HepG2 (cell line): ENCODE data around the gene CSPG5. TPM values are rescaled to one million over a fixed set of nuclear protein-coding genes. Genes with fewer than 3 reads are reported as not detected.
A peak's percentile ranks its signal among the peaks of the same experiment; 100 is the strongest.

ENCODE experiments used
- CREB1 ChIP-seq, 2 experiments: fragments of 450-650 bp in 1 of 2; IDR thresholded peaks; 2 replicates each; pipeline ENCODE4 v1.6.1; 2016 to 2017; ENCODE audit warnings: control low read depth in 1 of 2, mild to moderate bottlenecking in 1 of 2, missing compliant biosample characterization in 1 of 2, missing genetic modification characterization in 1 of 2
- EP300 ChIP-seq, 3 experiments: sonication (generic) in 1 of 3; formaldehyde crosslinking in 1 of 3; IDR thresholded peaks; 2 replicates each; pipeline versions ENCODE4 v1.5.1 to v1.6.1; 2011 to 2020; ENCODE audit warnings: low read depth in 2 of 3, low read length in 2 of 3, borderline replicate concordance in 1 of 3, improper control_type of control experiment in 1 of 3, mild to moderate bottlenecking in 1 of 3, missing genetic modification reagents in 1 of 3, moderate library complexity in 1 of 3
- FOXA3 ChIP-seq: IDR thresholded peaks from 2 replicates; pipeline ENCODE4 v1.6.1; 2016; ENCODE audit warnings: missing genetic modification reagents, missing compliant biosample characterization
- FOXO1 ChIP-seq: sonication (generic); formaldehyde crosslinking; IDR thresholded peaks from 2 replicates; pipeline ENCODE4 v1.4.0; 2020; ENCODE audit warnings: missing genetic modification reagents
- ISX ChIP-seq: sonication (generic); formaldehyde crosslinking; conservative IDR thresholded peaks from 2 replicates; pipeline ENCODE4 v1.5.0; 2020; ENCODE audit warnings: missing genetic modification reagents
- KDM4B ChIP-seq: sonication (generic); formaldehyde crosslinking; IDR thresholded peaks from 2 replicates; pipeline ENCODE4 v1.4.0; 2020; ENCODE audit warnings: missing genetic modification reagents
- REXO4 ChIP-seq: sonication (generic); formaldehyde crosslinking; IDR thresholded peaks from 2 replicates; pipeline ENCODE4 v1.8.0; 2022; ENCODE audit warnings: missing genetic modification reagents, mild to moderate bottlenecking, borderline replicate concordance
- SNAI1 ChIP-seq: sonication (generic); formaldehyde crosslinking; IDR thresholded peaks from 2 replicates; pipeline ENCODE4 v1.5.0; 2020; ENCODE audit warnings: mild to moderate bottlenecking, missing genetic modification reagents, borderline replicate concordance
- TCF12 ChIP-seq, 2 experiments: fragments of 450-650 bp in 1 of 2; sonication (generic) in 1 of 2; formaldehyde crosslinking in 1 of 2; IDR thresholded peaks; 2 replicates each; pipeline versions ENCODE4 v1.6.1 to v1.8.0; 2017 to 2022; ENCODE audit warnings: antibody characterized with exemption in 1 of 2, mild to moderate bottlenecking in 1 of 2, missing genetic modification reagents in 1 of 2, moderate library complexity in 1 of 2
- TOE1 ChIP-seq: sonication (generic); formaldehyde crosslinking; IDR thresholded peaks from 2 replicates; pipeline ENCODE4 v1.4.0; 2020; ENCODE audit warnings: mild to moderate bottlenecking, missing genetic modification reagents
- ZFAT ChIP-seq: sonication (generic); formaldehyde crosslinking; conservative IDR thresholded peaks from 2 replicates; pipeline ENCODE4 v1.8.1; 2023; ENCODE audit warnings: missing genetic modification reagents, inconsistent platforms
- ZNF619 ChIP-seq: sonication (generic); formaldehyde crosslinking; IDR thresholded peaks from 2 replicates; pipeline ENCODE4 v1.4.0; 2020; ENCODE audit warnings: mild to moderate bottlenecking, missing genetic modification reagents
- ZNF709 ChIP-seq: sonication (generic); formaldehyde crosslinking; IDR thresholded peaks from 2 replicates; pipeline ENCODE4 v1.5.0; 2020; ENCODE audit warnings: mild to moderate bottlenecking, missing genetic modification reagents
- ZNF790 ChIP-seq: sonication (generic); formaldehyde crosslinking; IDR thresholded peaks from 2 replicates; pipeline ENCODE4 v1.8.0; 2022; ENCODE audit warnings: missing genetic modification reagents, mild to moderate bottlenecking, borderline replicate concordance
- ZNF839 ChIP-seq: sonication (generic); formaldehyde crosslinking; IDR thresholded peaks from 2 replicates; pipeline ENCODE4 v1.4.0; 2020; ENCODE audit warnings: missing genetic modification reagents, mild to moderate bottlenecking, borderline replicate concordance
- polyA plus RNA-seq, 8 experiments: library from polyadenylated mRNA; depleted of rRNA in 3 of 8; stranded (reverse) in 7 of 8; unstranded in 1 of 8; fragments of >200 nt; fragmentation: Illumina TruSeq in 4 of 8; extraction: Trizol in 4 of 8; gene quantifications; 2 replicates each; pipeline versions ENCODE4 v1.2.1 to v1.2.3, GENCODE V29; 2011 to 2016; ENCODE audit warnings: low read depth in 4 of 8, missing spikeins in 1 of 8, mixed read lengths in 1 of 8; ENCODE audit not compliant: insufficient read depth in 1 of 8
- total RNA-seq, 5 experiments: library from RNA; depleted of rRNA; stranded (reverse); fragments of >200 nt; fragmentation: Illumina TruSeq; extraction: Trizol; gene quantifications; 2 replicates each; pipeline ENCODE4 v1.2.3, GENCODE V29; 2016; ENCODE audit warnings: low read depth in 1 of 5
- TF ChIP-seq, protein P1 (sequence below): sonication (generic); formaldehyde crosslinking; IDR thresholded peaks from 2 replicates; pipeline ENCODE4 v1.5.0; 2020; ENCODE audit warnings: missing genetic modification reagents
- TF ChIP-seq, protein P2 (sequence below): sonication (generic); formaldehyde crosslinking; IDR thresholded peaks from 2 replicates; pipeline ENCODE4 v1.5.0; 2020; ENCODE audit warnings: mild to moderate bottlenecking, missing genetic modification reagents
- TF ChIP-seq, protein P3 (sequence below): sonication (generic); formaldehyde crosslinking; IDR thresholded peaks from 2 replicates; pipeline ENCODE4 v1.4.0; 2020; ENCODE audit warnings: mild to moderate bottlenecking, missing genetic modification reagents
- TF ChIP-seq, protein P4 (sequence below): sonication (generic); formaldehyde crosslinking; IDR thresholded peaks from 2 replicates; pipeline ENCODE4 v1.4.0; 2020; ENCODE audit warnings: low read depth, missing genetic modification reagents

The CSPG5 gene
- total and polyA plus RNA-seq, 2 of the 13 experiments (the other 11 are each of a cell fraction or from before 2014, with no cell fraction given): 0.07 to 0.15 TPM

DNA sequence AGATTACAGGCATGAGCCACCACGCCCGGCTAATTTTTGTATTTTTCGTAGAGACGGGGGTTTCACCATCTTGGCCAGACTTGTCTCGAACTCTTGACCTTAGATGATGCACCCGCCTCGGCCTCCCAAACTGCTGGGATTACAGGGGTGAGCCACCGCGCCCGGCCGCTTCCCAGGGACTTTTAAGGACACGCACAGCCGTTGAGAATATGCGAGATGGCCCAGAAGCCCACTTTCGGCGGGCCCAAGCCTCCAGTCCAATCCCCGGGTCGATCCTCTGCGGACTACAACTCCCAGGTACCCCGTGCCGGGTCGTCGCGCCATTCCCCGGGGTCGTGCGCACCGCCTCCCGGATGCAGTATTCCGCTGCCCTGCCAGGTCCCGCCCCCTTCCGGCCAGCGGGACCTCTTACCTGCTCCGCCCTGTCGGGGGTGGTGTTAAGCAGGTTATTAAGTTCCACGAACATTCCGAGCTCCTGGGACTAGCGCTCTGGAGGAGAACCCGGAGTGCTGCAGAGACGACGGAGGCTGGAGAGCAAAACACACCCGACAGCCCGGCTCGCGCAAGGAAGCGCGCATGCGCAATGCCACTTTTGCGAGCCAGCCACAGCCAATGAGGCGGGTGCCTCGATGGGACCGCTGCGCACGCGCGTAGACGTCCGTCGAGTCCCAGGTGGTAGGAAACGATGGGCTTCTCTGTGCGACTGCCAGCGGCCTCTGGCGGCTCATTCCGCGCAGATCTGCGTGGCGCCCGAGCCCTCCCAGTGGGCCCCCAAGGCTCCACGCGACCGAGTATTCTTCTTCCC is 65.3 kb downstream of the CSPG5 start, which contains the start of gene ELP6 (continued):
- TF ChIP-seq SNAI1 (CRISPR knock-in tag) (no peak), KDM4B (CRISPR knock-in tag) (no peak), CREB1 (IDR thresholded peaks at IDR 0.05) (peak; percentile 68; the same call in 1 of the 2 replicates), CREB1 (CRISPR knock-in tag; IDR thresholded peaks at IDR 0.05) (peak; percentile 84), ZNF839 (CRISPR knock-in tag) (peak; percentile 95), ZNF709 (CRISPR knock-in tag) (peak; percentile 51; the same call in 1 of the 2 replicates), FOXO1 (CRISPR knock-in tag) (peak; percentile 27; the same call in 1 of the 2 replicates), TCF12 (IDR thresholded peaks at IDR 0.05) (no peak), TCF12 (CRISPR knock-in tag; IDR thresholded peaks at IDR 0.05) (peak; percentile 46; the same call in 1 of the 2 replicates), REXO4 (CRISPR knock-in tag) (no peak), EP300 (IDR thresholded peaks at IDR 0.05; ENCODE audit: low read depth in 2 of 2, low read length in 2 of 2) (no peak), EP300 (CRISPR knock-in tag; IDR thresholded peaks at IDR 0.05; ENCODE audit: borderline replicate concordance) (0 out of 2 replicates have a peak, but pooled peaks have one; percentile 25), ZNF790 (CRISPR knock-in tag) (no peak), ZFAT (no peak), FOXA3 (peak; percentile 20; the same call in 1 of the 2 replicates), TOE1 (no peak), ZNF619 (0 out of 2 replicates have a peak, but pooled peaks have one; percentile 26), ISX (CRISPR knock-in tag) (no peak)
- TF ChIP-seq, protein P1, sequence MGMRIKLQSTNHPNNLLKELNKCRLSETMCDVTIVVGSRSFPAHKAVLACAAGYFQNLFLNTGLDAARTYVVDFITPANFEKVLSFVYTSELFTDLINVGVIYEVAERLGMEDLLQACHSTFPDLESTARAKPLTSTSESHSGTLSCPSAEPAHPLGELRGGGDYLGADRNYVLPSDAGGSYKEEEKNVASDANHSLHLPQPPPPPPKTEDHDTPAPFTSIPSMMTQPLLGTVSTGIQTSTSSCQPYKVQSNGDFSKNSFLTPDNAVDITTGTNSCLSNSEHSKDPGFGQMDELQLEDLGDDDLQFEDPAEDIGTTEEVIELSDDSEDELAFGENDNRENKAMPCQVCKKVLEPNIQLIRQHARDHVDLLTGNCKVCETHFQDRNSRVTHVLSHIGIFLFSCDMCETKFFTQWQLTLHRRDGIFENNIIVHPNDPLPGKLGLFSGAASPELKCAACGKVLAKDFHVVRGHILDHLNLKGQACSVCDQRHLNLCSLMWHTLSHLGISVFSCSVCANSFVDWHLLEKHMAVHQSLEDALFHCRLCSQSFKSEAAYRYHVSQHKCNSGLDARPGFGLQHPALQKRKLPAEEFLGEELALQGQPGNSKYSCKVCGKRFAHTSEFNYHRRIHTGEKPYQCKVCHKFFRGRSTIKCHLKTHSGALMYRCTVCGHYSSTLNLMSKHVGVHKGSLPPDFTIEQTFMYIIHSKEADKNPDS: no peak; the same call in 1 of the 2 replicates
- TF ChIP-seq, protein P2, sequence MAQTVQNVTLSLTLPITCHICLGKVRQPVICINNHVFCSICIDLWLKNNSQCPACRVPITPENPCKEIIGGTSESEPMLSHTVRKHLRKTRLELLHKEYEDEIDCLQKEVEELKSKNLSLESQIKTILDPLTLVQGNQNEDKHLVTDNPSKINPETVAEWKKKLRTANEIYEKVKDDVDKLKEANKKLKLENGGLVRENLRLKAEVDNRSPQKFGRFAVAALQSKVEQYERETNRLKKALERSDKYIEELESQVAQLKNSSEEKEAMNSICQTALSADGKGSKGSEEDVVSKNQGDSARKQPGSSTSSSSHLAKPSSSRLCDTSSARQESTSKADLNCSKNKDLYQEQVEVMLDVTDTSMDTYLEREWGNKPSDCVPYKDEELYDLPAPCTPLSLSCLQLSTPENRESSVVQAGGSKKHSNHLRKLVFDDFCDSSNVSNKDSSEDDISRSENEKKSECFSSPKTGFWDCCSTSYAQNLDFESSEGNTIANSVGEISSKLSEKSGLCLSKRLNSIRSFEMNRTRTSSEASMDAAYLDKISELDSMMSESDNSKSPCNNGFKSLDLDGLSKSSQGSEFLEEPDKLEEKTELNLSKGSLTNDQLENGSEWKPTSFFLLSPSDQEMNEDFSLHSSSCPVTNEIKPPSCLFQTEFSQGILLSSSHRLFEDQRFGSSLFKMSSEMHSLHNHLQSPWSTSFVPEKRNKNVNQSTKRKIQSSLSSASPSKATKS (CRISPR knock-in tag): no peak
- TF ChIP-seq, protein P3, sequence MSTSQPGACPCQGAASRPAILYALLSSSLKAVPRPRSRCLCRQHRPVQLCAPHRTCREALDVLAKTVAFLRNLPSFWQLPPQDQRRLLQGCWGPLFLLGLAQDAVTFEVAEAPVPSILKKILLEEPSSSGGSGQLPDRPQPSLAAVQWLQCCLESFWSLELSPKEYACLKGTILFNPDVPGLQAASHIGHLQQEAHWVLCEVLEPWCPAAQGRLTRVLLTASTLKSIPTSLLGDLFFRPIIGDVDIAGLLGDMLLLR (CRISPR knock-in tag): peak; percentile 77; the same call in 1 of the 2 replicates
- TF ChIP-seq, protein P4, sequence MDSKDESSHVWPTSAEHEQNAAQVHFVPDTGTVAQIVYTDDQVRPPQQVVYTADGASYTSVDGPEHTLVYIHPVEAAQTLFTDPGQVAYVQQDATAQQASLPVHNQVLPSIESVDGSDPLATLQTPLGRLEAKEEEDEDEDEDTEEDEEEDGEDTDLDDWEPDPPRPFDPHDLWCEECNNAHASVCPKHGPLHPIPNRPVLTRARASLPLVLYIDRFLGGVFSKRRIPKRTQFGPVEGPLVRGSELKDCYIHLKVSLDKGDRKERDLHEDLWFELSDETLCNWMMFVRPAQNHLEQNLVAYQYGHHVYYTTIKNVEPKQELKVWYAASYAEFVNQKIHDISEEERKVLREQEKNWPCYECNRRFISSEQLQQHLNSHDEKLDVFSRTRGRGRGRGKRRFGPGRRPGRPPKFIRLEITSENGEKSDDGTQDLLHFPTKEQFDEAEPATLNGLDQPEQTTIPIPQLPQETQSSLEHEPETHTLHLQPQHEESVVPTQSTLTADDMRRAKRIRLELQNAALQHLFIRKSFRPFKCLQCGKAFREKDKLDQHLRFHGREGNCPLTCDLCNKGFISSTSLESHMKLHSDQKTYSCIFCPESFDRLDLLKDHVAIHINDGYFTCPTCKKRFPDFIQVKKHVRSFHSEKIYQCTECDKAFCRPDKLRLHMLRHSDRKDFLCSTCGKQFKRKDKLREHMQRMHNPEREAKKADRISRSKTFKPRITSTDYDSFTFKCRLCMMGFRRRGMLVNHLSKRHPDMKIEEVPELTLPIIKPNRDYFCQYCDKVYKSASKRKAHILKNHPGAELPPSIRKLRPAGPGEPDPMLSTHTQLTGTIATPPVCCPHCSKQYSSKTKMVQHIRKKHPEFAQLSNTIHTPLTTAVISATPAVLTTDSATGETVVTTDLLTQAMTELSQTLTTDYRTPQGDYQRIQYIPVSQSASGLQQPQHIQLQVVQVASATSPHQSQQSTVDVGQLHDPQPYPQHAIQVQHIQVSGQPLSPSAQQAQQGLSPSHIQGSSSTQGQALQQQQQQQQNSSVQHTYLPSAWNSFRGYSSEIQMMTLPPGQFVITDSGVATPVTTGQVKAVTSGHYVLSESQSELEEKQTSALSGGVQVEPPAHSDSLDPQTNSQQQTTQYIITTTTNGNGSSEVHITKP (CRISPR knock-in tag): peak; percentile 51
